ENCODE results near the gene TRNP1.

GRCh38 chr1:27016376-27016775 is 22.9 kb downstream of the TRNP1 start:
- TF ChIP-seq SUZ12 (IDR thresholded peaks at IDR 0.05; ENCODE audit: extremely low read depth, insufficient read depth, insufficient read length) (no peak), ZNF274 (IDR thresholded peaks at IDR 0.05; ENCODE audit: low read depth, low read length) (no peak)
